GM21526 (cell line): Measurements from ENCODE around the gene C16orf87.

Source experiments
- ATAC-seq: cut with Tn5 transposase; IDR thresholded peaks from one replicate; pipeline ENCODE4 v1.9.1; 2021; ENCODE audit warnings: moderate library complexity; ENCODE audit not compliant: unreplicated experiment, low FRiP score

Gene C16orf87

GRCh38 chr16:46763147-46763546, 67.8 kb downstream of the C16orf87 start:
- ATAC-seq, result no peak

GRCh38 chr16:46762583-46762982, 68.4 kb downstream of the C16orf87 start:
- ATAC-seq, result no peak

GRCh38 chr16:46759309-46759708, 71.7 kb downstream of the C16orf87 start:
- no peak for ATAC-seq

GRCh38 chr16:46757339-46758050, 73.5 kb downstream of the C16orf87 start:
- ATAC-seq, result no peak

GRCh38 chr16:46756772-46757171, 74.2 kb downstream of the C16orf87 start:
- no peak for ATAC-seq

GRCh38 chr16:46753015-46753414, 78.0 kb downstream of the C16orf87 start:
- no peak for ATAC-seq

GRCh38 chr16:46751381-46751780, 79.6 kb downstream of the C16orf87 start:
- ATAC-seq, result no peak

GRCh38 chr16:46748775-46749705, 81.9 kb downstream of the C16orf87 start:
- ATAC-seq, result no peak

GRCh38 chr16:46747777-46748651, 83.0 kb downstream of the C16orf87 start, which contains the start of gene MYLK3:
TSS of gene MYLK3 (minus strand) at chr16:46748344. CDS start at chr16:46748193, 151 bp downstream.
- no peak for ATAC-seq

- ATAC-seq, result no peak
Observed at GRCh38 chr16:46746821-46747776, 83.9 kb downstream of the C16orf87 start.
